Body of pancreas (tissue), 4 donors: Measurements from ENCODE around the gene HMSD.

Source experiments
- POLR2A ChIP-seq, 3 donors: fragments of 450-650 bp; IDR thresholded peaks; one replicate each; pipeline ENCODE4 v1.6.1; 2016; ENCODE audit warnings: antibody characterized with exemption in 3 of 3, mild to moderate bottlenecking in 2 of 3
- TF ChIP-seq, protein P1 (sequence below), 7 experiments: fragments of 450-650 bp in 4 of 7; fragments of 200-600 bp in 3 of 7; sonication (generic) in 3 of 7; IDR thresholded peaks; one replicate each; pipeline ENCODE4 v1.5.1; 2016 to 2019; ENCODE audit warnings: antibody characterized with exemption in 7 of 7

DNA sequence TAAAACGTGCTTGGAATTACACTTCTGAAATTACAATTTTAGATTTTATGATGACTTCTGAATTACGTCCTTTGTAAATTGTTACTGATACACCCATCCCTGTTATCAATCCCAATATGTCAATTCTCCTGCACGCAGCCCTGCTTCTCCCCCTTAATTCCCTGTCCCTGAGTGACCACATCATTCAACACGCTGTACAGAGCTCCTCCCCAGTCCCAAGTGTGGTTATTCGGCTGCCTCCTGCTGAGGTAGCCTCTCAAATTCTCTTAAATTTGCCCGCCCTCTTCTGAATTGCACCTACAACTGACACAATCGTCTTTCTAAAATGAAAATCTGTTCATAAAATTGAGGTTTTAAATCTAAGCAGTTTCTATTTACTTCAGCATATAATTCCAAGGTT, 30.9 kb downstream of the HMSD start:
- TF ChIP-seq, protein P1, sequence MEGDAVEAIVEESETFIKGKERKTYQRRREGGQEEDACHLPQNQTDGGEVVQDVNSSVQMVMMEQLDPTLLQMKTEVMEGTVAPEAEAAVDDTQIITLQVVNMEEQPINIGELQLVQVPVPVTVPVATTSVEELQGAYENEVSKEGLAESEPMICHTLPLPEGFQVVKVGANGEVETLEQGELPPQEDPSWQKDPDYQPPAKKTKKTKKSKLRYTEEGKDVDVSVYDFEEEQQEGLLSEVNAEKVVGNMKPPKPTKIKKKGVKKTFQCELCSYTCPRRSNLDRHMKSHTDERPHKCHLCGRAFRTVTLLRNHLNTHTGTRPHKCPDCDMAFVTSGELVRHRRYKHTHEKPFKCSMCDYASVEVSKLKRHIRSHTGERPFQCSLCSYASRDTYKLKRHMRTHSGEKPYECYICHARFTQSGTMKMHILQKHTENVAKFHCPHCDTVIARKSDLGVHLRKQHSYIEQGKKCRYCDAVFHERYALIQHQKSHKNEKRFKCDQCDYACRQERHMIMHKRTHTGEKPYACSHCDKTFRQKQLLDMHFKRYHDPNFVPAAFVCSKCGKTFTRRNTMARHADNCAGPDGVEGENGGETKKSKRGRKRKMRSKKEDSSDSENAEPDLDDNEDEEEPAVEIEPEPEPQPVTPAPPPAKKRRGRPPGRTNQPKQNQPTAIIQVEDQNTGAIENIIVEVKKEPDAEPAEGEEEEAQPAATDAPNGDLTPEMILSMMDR (IDR thresholded peaks at IDR 0.05): no peak
- TF ChIP-seq POLR2A (IDR thresholded peaks at IDR 0.05): no peak
